K562 treated with DMSO at 1 percent for 48 hours (cell line): Measurements from ENCODE around the gene CHRNA3. TPM values are rescaled to one million over a fixed set of nuclear protein-coding genes. Genes with fewer than 3 reads are reported as not detected.

Source experiments
- total RNA-seq: library from RNA; unstranded; fragments of 300-600 nt; gene quantifications from 2 replicates; pipeline ENCODE4 v1.2.3, GENCODE V29; 2022; ENCODE audit warnings: low replicate concordance; ENCODE audit errors: extremely low read depth

The CHRNA3 gene
- total RNA-seq: not detected in 2 replicates

GRCh38 chr15:78620527-78621421 lies at the start of gene CHRNA3:
Gene CHRNA3 (minus strand): TSS chr15:78620996. CDS start chr15:78620794, 202 bp downstream.

GRCh38 chr15:78641102-78641748 lies 20.4 kb upstream of the CHRNA3 start, which contains the start of gene CHRNB4:
Gene CHRNB4 (minus strand): TSS chr15:78641210. CDS start chr15:78641133, 77 bp downstream.

GRCh38 chr15:78565097-78565950 lies 55.5 kb downstream of the CHRNA3 start, which contains the start of gene CHRNA5:
Gene CHRNA5 (plus strand): TSS chr15:78565520. CDS start chr15:78565720, 200 bp downstream.

Other genes starting within 250 kb of the CHRNA3 start
- not detected in 2 replicates for gene IREB2, start 182.8 kb downstream of the CHRNA3 start, total RNA-seq
- not detected in 2 replicates for gene HYKK, start 113.4 kb downstream of the CHRNA3 start, total RNA-seq
- gene PSMA4, start 80.6 kb downstream of the CHRNA3 start, total RNA-seq: 632 TPM in 1 of 2 replicates, not detected in the other
- not detected in 2 replicates for gene CHRNA5, start 55.5 kb downstream of the CHRNA3 start, total RNA-seq
- gene CHRNB4, start 20.2 kb upstream of the CHRNA3 start, total RNA-seq: not detected in 2 replicates
- gene ADAMTS7, start 190.5 kb upstream of the CHRNA3 start, total RNA-seq: not detected in 2 replicates